8988T (cell line): ENCODE measurements around the gene RTN4R.
A peak's percentile ranks its signal among the peaks of the same experiment; 100 is the strongest.

Experiments
- DNase-seq: peaks from one replicate; pipeline ENCODE4 v3.0.0; 2011

The RTN4R gene

DNA sequence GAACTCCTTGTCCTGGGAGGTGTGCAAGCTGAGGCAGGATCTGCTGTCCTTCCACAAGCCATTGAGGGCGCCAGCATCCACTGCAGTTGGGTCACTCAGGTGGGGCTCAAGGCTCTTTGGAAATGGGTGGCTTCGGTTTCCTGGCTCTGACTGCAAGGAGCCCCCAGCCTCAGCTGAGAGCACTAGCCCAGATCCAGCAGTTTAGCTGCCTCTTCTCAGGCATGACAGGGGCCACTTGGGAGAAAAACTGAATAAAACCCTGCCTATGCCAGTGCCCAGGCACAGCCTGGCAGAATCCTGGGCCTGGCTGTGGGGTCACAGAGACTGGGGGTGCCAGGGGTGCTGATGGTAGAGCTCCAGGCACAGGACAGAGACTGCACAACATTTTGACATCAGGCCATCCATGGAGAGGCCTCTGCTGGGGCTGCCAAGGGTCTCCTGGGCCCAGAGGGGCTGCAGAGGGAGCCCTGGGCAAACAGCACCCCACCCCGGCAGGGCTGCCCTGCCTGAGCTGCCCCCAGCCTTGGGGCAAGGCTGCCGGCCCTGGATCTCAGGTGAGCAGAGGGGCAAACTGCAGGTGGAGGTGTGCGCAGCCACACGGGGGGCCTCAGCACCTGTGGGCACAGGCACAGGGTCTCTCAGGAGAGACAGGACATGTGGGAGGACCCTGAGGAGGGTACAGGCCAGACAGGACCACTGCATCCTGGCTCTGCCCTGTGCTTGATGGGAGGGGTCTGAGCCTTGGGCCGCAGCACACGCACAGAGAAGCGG lies 28.3 kb downstream of the RTN4R start:
- no peak for DNase-seq

DNA sequence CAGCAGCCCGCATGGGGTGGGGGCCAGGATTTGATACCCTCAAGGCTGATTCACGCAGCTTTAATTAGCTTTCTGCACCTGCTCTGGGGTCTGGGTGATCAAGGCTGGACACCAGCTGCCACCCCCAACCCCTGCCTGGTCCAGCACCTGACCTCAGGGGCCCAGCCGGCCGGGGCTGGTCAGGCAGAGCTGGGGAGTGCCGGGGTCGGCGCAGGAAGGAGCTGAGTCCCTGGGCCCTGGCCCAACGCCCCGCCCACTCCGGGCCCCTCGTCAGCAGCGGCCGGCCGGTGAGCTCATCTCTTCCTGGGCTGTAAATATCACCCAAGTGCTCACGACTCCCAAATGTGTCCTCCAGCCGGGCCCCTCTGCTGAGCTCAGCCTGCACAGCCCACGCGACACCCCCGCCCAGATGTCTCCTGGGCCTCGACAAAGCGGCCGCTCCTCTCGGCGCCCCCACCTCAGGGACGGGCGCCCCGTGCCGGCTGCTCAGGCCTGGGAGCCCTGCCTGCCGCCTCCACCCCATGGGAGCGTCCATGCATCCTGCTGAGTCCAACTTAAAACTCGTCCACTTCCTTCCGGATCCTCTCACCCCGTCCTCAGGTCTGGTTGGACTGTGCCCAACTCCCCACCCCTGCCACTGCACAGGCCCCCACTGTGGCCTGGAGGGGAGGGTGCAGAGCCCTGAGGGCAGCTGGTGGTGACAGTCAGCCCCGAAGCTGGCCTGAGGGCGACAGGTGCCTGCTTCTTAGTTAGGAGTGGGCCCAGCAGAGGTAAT lies 29.0 kb downstream of the RTN4R start:
- no peak for DNase-seq

DNA sequence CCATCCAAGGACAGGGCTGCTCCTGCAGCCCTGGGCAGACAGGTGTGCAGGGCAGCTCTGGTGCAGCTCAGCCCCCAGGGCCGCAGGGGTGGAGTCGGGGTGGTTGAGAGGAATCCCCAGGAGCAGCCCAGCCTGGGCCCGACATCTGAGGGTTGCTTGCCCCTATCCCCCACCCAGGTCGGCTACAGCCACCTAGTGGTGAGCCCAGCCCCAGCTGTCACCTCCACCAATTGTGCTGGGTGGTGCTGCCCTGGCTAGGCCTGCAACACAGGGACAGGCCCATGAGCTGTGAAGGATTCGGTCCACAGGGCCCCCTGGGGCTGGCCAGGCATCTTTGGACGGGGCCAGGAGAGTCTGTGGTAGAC lies 29.6 kb downstream of the RTN4R start:
- DNase-seq = peak; percentile 99

DNA sequence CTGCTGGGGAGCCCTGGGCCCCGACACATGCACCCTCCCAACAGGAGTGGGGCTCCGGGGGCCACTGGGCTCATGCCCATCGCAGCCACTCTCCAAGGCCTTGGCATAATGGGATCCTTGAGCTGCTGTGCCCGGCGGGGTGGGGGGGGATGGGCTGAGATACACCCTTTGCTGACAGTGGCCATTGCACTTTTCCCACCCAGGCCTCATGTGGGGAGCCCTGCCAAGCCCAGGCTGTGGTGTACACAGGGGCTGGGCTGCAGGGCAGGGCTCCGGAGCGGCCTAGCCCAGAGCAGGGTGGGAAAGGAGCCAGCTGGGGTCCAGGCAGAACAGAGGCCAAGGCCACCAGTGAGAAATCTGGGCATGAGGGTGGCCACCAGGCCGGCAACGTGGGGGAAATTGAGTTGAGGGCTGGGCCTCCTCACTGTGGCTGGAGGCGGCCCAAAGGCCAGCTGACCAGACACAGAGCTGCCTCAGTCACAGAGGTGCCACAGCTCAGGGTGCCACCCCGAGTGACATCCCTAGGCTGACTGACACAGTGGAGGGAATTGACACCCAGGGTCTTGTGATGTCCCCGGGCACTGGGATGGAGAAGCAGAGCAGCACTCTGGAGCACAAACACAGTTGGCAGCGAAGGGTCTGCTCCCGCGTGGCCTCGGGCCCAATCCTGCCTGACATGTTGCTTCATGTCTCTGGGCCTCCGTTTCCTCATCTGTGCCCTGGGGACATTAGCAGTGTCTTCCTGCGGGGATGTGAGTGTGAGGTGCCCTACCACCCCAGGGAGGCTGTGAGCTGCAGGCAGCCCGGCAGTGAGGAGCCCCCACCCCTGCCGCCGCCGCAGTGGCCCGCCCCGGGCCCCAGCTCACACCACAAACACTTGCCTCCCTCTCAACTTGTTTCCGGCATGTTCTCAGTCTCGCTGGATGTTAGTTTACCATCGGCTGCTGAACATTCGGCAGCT lies 30.4 kb downstream of the RTN4R start:
- DNase-seq = no peak

DNA sequence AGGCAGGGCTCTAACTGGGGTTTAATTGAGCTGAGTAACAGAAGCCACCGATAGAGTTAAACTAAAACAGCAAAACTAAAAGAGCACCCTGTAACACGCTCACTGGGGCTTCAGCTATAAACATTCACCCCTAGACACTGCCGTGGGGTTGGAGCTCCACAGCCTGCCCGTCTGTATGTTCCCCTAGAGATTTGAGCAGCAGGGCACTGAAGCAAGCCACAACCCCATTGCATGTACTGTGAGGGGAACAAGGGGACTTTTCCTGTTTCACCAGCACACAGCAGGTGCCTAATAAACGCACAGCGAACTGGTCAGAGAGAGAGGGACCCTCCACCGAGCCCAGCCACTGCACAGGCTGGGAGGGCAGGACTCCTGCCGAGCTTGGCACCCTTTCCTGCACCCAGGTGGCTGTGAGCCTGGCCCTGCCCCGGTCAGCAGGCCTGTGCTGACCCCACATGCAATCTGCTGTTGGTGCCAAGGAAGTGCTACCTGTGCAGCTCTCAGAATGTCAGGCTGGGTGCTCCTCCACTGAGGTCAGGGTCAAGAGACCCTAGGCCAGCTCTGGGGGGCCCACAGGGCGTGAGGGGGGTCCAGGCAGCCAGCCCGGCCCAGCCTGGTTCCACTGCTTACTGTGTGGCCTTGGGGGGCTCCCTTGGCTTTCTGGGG lies 31.9 kb downstream of the RTN4R start:
- DNase-seq = no peak

DNA sequence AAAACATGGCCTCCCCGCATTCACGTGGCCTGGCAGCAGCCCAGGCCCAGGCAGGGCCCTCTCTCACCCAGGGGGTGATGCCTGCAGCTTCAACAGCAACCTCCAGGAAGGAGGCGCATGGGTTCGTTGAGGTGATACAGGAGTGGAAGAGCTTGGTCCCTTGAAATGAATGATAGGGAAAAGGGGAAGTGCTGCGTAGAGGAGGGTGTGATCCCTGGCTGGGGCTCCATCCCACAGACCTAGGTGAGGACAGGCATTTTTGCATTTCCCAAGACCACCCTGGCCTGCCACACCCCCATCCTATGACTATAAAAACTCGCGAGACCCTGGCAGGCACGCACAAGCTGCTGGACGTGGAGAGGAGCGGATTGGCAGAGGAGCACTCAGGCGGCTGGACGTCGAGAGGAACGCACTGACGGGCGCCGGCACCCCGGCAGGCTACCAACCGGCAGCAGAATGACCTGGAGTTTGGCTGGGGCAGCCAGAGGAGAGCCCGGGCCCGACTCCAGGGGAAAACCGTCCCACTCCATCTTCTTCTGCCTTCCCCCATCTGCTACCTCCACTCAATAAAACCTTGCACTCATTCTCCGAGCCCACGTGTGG lies 32.6 kb downstream of the RTN4R start:
- DNase-seq = no peak

DNA sequence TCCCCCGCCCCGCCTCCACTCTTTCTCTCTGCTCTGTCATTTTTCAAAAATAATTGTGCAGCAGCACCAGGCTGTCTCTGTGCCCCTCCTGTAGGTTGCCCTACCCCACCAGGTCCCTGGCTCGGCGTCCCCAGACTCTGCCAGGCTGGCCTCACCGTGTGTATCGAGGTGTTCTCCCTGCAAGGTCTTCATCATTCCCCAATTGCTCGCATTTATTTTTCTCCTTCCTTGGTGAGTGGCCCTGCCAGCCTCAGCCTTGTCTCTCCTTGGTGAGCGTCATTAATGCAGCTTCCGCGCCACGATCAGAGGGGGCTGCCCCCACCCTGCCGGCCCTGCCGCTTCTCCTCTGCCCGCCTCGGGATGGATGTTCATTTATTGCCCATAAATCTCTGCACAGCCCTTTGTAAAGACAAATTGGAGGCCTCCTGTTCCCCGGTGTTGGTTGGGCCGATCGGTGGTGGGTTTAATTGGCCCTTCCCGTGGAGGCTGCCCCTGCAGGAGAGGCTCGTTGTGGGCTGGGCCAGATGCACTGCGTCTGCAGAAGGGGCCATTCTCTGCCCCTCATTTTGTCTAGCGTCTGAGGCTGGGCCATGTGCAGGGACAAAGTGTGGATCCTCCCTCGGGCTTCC lies 33.2 kb downstream of the RTN4R start:
- no peak for DNase-seq

DNA sequence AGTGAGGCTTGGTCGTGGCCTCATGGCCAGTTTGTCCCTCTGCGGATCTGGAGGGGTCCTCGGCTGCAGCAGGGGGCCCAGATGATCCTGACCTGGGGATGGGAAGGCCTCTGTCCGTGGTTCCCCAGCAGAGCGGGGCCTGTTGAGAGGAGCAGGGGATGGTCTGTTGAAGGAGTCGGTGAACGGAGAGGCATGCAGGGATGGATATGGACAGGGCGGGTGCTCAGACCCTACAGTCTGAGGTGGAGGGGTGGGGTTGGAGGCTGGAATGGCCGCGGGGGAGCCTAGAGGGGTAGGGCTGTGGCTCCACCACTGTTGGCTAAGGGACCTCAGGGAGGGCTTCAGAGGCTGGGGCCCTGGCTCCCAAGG lies 33.8 kb downstream of the RTN4R start:
- DNase-seq = no peak

DNA sequence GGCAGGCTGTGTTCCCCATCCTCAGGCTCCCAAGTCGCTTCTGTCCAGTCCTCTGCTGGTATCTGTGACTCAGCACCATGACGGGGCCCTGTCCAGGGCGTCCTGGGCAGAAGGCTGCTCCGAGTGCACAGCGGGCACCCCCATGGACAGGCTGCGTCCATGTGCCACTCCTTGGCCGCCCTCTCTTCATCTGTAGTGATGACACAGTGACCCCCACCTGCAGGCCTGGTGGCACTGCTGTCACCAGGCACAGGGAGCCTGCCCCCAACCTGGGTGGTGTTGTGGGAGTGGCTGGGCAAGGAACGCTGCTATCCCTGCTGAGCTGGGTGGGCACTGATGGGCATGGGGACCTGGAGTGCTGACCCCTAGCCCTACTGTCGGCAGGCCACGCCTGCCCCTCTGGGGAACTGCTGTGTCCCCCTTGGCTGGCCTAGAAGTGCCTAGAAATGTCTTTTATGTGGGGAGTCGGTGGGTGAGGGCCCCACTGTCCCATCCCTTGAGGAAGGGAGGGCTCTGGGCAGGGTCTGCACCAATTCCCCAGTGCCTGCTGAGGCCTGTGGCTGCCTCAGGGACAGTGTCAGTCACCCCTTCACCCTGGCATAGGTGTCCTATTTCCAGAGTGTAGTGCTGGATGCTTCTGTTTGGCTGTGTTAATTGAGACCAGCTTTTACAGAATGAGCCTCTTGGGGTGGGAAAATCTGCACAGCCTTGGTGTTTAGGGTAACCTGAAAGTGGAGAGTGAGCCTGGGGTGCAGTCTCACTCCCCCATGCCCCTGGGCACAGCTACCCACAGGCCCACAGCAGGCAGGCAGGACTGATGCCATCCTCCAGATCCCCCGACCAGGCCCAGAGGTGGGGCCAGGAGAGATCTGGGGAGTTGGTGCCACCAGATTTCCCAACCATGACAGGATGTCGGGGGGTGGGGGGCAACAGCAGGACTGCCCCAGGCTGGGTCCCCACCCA lies 34.5 kb downstream of the RTN4R start:
- no peak for DNase-seq

DNA sequence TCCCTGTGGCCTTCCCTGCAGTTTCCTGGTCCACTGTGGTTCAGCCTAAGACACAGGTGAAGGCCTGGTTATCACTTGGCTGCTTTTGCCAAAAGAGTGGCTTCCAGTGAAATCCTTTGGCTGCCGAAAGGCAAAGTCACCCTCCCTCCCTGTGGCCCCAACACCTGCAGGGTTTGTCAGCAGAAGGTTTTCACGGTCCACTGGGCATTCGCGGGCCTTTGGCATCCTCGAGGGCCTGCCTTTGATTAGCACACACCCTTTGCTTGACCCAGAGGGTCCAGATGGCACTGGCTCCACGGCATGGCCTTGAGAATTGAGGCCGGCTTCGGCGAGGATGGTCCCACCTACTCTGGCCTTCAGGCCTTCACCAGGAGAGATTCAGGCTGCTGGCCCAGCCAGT lies 35.3 kb downstream of the RTN4R start:
- no peak for DNase-seq

DNA sequence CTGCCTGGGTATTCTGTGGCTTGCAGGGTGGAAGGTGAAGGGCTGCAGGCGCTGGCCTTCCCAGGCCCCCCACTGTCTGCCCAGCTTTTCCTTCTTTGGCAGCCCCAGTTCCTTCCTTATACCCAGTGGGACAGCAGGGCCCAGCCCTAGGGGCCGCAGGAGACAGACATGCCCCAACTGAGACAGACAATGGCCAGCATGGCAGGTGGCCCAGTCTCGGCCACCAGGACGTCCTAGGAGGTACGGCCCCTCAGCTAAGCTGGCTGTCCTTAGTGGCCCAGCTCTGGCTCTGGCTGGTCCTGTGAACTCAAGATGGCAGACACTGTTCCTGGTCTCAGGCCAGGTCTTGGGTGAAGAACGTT lies 35.9 kb downstream of the RTN4R start:
- no peak for DNase-seq

DNA sequence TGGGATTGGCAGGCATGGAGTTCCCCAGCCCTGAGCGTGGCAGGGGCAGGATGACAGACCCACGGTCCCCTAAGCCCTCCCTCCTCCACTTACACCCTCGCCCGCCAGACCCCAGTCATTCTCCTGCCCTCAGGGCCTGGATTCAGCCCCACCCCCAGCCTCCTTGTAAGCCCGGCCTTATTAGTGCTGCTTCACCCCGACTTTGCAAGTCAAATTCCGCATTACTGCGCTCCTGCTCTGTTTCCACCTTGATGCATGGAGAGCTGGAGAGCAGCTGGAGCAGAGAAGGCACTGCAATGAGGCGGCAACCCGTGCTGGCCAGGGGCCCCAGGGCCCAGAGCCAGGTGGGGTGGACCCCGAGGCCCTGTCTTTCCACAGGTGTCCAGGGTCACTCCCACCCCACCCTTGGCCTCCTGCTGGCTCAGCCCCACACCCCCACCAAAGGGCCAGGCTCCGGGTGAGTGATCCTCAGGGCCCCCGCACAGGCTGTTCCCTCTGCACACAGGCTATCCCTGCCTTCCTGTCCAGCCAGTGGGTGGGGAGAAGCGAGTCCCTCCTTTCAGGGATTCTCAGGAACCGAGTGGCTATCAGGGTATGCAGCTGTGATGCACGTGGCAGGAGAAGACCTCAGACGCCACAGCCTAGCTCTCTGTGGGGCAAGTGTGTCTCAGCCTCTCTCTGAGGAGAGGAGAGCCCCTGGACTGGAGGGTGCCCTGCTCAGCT lies 36.4 kb downstream of the RTN4R start:
- no peak for DNase-seq

DNA sequence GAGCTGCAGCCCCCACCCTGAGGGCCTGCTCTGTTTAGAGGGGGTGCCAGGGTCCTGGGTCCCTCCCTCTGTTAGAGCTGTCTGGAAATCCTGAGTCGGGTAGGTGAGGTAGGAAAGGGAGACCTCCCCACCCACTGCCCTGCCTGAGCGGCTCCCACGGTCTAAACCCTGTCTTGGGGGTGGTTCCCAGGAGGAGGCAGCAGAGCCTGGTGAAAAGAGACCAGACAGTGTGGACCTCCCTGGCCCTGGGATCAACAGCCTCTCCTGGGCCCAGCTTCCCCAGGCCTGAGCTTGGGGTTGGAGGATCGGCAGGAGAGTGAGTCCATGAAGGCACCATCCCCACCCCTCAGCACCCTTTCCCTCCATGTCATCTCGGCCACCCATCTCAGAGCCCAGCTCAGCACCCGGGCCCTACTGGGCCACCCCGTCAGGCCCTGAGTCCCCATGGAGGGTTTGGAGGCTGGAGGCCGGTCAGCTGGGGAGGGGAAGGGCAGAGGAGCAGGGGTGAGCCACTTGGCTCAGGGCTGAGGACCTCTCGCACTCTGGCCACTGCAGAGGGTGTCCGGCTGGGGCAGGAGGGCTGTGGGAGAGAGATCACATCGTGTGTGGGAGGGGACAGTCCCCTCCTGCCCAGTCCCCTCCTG lies 37.2 kb downstream of the RTN4R start:
- no peak for DNase-seq

DNA sequence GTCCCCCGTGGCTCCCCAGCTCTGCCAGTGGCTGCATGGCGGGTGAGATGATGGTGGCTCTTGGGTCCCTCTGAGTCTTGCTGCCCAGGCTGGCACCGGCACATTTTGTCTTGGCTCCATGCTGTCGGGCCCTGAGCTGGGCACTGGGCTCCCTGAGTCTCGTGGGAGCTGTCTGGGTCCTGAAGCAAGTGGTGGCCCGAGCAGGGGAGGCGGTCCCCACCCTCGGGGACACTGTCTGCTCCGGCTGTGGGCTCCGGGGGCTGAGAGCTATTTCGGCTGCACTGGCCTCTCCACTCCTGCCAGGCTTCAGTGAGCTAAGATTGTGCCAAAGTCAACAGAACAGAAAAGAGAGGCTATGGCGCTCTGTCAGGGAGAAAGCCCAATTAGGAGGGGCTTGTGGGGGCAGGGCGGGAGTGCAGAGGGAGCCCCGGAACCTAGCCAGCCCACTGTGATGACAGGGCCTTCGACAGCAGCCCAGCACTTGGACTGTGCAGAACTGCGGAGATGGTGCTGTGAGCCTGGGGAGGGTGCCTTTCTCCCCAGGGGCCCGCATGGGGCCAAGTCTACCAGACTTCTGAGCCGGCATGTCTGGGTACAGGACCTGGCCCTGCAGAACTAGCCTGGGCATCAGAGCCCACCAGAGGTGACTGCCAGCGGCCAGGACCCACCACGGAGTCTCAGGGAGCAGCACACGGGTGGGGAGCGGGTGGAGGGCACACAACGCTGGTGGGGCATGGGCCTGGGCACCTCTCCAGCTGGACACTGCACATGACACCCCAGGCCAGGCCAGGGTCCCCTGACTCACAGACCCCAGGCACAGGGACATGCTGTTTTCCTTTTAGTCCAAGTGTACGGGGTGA lies 38.0 kb downstream of the RTN4R start:
- no peak for DNase-seq

DNA sequence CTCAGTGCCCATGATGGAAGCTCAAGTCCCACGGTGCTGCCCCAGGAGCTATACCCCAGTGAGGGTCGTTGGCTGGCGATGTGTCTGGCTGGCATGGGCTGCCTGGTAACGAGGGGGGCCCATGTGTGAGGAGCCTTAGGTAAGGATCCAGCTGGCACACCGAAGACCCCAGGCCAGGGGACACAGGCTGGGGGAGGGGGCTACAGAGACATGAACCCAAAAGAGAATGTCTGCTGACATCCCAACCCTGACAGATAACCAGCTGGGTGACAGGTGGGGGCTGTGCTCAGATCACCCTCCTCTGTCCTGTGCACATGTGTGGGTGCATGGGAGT lies 39.2 kb downstream of the RTN4R start:
- no peak for DNase-seq

DNA sequence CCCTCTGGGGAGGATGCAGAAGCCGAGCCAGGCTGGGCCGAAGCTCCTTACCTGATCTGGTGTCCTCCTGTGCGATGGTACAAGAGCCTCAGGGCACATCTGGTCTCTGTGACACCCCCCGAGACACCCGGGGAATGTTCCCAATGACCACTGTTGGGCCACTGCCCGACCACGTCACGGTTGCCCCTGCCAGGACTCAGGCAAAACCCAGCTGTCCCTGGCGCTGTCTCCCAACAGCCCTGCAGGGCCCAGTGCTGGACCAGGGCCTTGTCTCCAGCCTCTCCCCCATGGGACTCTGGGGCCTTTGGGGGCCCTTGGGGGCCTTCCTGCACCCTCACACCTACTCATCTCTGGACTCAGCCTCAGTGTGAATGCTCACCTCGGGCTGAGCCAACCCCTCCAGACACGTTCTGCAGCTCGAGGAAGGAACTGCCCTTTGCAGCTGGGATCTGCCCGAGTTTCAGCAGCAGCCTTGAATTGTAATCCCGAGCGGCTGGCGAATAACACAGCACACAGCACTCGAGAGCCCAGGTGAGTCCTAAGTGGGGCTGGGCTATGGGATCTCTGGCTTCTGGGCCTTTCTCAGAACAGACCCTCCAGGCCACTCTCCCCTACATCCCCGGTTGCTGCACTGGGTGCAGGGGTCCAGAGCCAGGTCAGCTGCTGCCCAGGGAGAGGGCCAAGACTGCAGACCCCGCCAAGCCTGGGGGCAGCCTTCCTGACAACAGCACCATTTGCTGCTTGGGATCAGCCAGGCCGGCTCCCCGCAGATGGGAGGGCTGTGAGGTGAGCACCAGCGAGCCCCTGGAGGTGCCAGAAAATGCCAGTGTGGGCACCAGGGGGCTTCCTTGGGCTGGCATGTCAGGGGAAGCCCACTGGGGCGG lies 39.8 kb downstream of the RTN4R start:
- no peak for DNase-seq

DNA sequence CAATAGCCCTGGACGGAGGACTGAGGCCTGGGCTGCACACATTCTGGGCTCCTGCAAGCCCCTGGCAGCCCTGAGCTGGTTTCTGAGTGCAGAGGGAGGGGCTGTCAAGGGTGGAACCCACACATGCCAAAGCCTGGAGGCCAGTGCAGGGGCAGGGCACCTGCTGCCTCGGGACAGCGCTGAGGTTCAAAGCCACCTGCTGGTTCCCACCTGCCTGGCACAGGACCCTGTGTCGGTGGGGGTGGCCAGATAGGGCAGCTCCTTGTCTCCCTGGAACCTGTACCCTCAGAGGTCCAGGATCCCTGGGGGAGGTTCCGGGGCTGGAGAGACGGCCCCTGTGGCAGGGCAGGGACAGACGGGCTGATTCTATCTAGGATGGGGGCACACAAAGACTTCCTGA lies 40.8 kb downstream of the RTN4R start:
- DNase-seq = no peak
